ENCODE data around the gene ZNF296.

GRCh38 chr19:45125360-45125759 is 49.1 kb upstream of the ZNF296 start:
- TF ChIP-seq CTCF (IDR thresholded peaks at IDR 0.05): no peak
- no peak for TF ChIP-seq POLR2A (IDR thresholded peaks at IDR 0.05)
- TF ChIP-seq POLR2AphosphoS5 (IDR thresholded peaks at IDR 0.05): no peak

Data from breast epithelium (tissue), 3 donors.